Endothelial cell of umbilical vein (primary cell): Measurements from ENCODE around the gene CALML5. TPM values are rescaled to one million over a fixed set of nuclear protein-coding genes. Genes with fewer than 3 reads are reported as not detected.

ENCODE experiments used
- BruUV-seq: library from RNA; stranded (reverse); fragments of 400-500 nt; replicated peaks from 2 replicates; lab custom pipeline; 2021; lab: Mats Ljungman, UMichigan
- CTCF ChIA-PET: fragments of 300-600, 350-600 bp; sonication (Branson Sonifier 250); formaldehyde crosslinking; loops from one replicate; lab custom pipeline; 2021; ENCODE audit warnings: antibody characterized with exemption, inconsistent platforms; lab: Charles Lee
- POLR2A ChIA-PET: fragments of 300-600, 350-600 bp; sonication (Branson Sonifier 250); formaldehyde crosslinking; loops from one replicate; lab custom pipeline; 2021; ENCODE audit warnings: antibody characterized with exemption, inconsistent platforms; lab: Charles Lee
- DNase-seq: peaks from one replicate; pipeline ENCODE4 v3.0.0-alpha.2; 2011; ENCODE audit warnings: low read depth, low spot score
- FAIRE-seq: peaks from 2 replicates; lab custom pipeline; 2011; peaks lifted over from hg19 to GRCh38; lab: Jason Lieb, UNC
- H2AFZ ChIP-seq: 2 replicates; pipeline ENCODE4 v1.6.0; 2012; ENCODE audit warnings: low read depth, low read length, control low read depth, inconsistent platforms
- H3K27ac ChIP-seq: 2 replicates; pipeline ENCODE4 v1.5.1; 2011; ENCODE audit warnings: low read depth, mild to moderate bottlenecking, control low read depth, low read length, moderate library complexity; ENCODE audit not compliant: insufficient read depth
- H3K27me3 ChIP-seq, 2 experiments: 2 replicates each; pipeline versions ENCODE4 v1.6.0 to v1.6.1; 2011; ENCODE audit warnings: low read length in 2 of 2, mixed read lengths in 1 of 2; ENCODE audit not compliant: control insufficient read depth in 2 of 2, insufficient read depth in 2 of 2
- H3K36me3 ChIP-seq, 2 experiments: 2 replicates in 1 of 2; 3 replicates in 1 of 2; pipeline ENCODE4 v1.5.1; 2011; ENCODE audit warnings: low read length in 2 of 2, mild to moderate bottlenecking in 1 of 2, moderate library complexity in 1 of 2; ENCODE audit not compliant: control insufficient read depth in 2 of 2, insufficient read depth in 2 of 2; ENCODE audit errors: extremely low read depth in 1 of 2
- H3K4me1 ChIP-seq: 3 replicates; pipeline ENCODE4 v1.5.1; 2011; ENCODE audit warnings: mild to moderate bottlenecking, low read length; ENCODE audit not compliant: control insufficient read depth, insufficient read depth; ENCODE audit errors: extremely low read depth
- H3K4me2 ChIP-seq: 2 replicates; pipeline ENCODE4 v1.6.1; 2011; ENCODE audit warnings: low read length, control low read depth, mixed read lengths; ENCODE audit not compliant: insufficient read depth
- H3K4me3 ChIP-seq, 3 experiments: fragments of 200-600 bp in 1 of 3; sonication (generic), shearing (Covaris generic) in 1 of 3; replicated peaks in 1 of 3; 2 replicates each; pipeline ENCODE4 v1.5.1; 2011 to 2016; ENCODE audit warnings: control low read depth in 3 of 3, low read length in 3 of 3, mild to moderate bottlenecking in 2 of 3, inconsistent platforms in 1 of 3, low read depth in 1 of 3, moderate library complexity in 1 of 3; ENCODE audit not compliant: insufficient read depth in 1 of 3
- H3K79me2 ChIP-seq: 2 replicates; pipeline ENCODE4 v1.6.0; 2012; ENCODE audit warnings: low read length, inconsistent platforms; ENCODE audit not compliant: control insufficient read depth, insufficient read depth
- H3K9ac ChIP-seq: replicated peaks from 2 replicates; pipeline ENCODE3; 2011; ENCODE audit warnings: low read length, control low read depth; ENCODE audit not compliant: insufficient read depth; ENCODE audit errors: extremely low read depth
- H3K9me1 ChIP-seq: replicated peaks from 3 replicates; pipeline ENCODE4 v1.6.0; 2011; ENCODE audit warnings: mild to moderate bottlenecking, low read length; ENCODE audit not compliant: control insufficient read depth, insufficient read depth; ENCODE audit errors: extremely low read depth
- H3K9me3 ChIP-seq: replicated peaks from 2 replicates; pipeline ENCODE4 v1.5.1; 2012; ENCODE audit warnings: low read length, inconsistent platforms; ENCODE audit not compliant: control insufficient read depth, insufficient read depth
- H4K20me1 ChIP-seq: replicated peaks from 2 replicates; pipeline ENCODE3; 2011; ENCODE audit warnings: mild to moderate bottlenecking, low read length; ENCODE audit not compliant: control insufficient read depth, insufficient read depth; ENCODE audit errors: extremely low read depth
- EZH2 ChIP-seq: IDR thresholded peaks from 2 replicates; pipeline ENCODE4 v1.6.1; 2012; ENCODE audit warnings: borderline replicate concordance, low read depth, mild to moderate bottlenecking, moderate library complexity, low read length, inconsistent platforms; ENCODE audit not compliant: severe bottlenecking
- FOS ChIP-seq: IDR thresholded peaks from 2 replicates; pipeline ENCODE4 v1.6.1; 2011; ENCODE audit warnings: mild to moderate bottlenecking, low read length, moderate library complexity, borderline replicate concordance; ENCODE audit not compliant: insufficient read depth
- GATA2 ChIP-seq: IDR thresholded peaks from 2 replicates; pipeline ENCODE4 v1.7.0; 2011; ENCODE audit warnings: low read depth, mild to moderate bottlenecking, moderate library complexity, mixed read lengths, low read length; ENCODE audit not compliant: insufficient read length, insufficient read depth
- JUN ChIP-seq: IDR thresholded peaks from 2 replicates; pipeline ENCODE4 v1.6.1; 2011; ENCODE audit warnings: borderline replicate concordance, low read depth; ENCODE audit not compliant: insufficient read length, insufficient read depth
- MYC ChIP-seq: IDR thresholded peaks from one replicate; pipeline ENCODE4 v1.6.1; 2011; ENCODE audit warnings: mild to moderate bottlenecking, low read depth, low read length
- POLR2A ChIP-seq: IDR thresholded peaks from 2 replicates; pipeline ENCODE4 v1.6.1; 2012; ENCODE audit warnings: low read depth, mild to moderate bottlenecking, control low read depth, low read length
- POLR2AphosphoS5 ChIP-seq: IDR thresholded peaks from 2 replicates; pipeline ENCODE4 v1.6.1; 2012; ENCODE audit warnings: low read depth, mild to moderate bottlenecking, control low read depth, low read length, moderate library complexity; ENCODE audit not compliant: insufficient read depth
- dilution Hi-C: fragments of 300-500 bp; cut with MboI; formaldehyde crosslinking; loops from one replicate; pipeline ENCODE4 v1.15.0; 2019; ENCODE audit warnings: low sequenced_read_pairs; ENCODE audit not compliant: extremely low pct_ligation_motif_present
- intact Hi-C: fragments of 100-400 bp; cut with micrococcal nuclease; formaldehyde crosslinking; loops from one replicate; pipeline ENCODE4 v1.10.0; 2022
- polyA plus RNA-seq, 4 experiments: library from polyadenylated mRNA; depleted of rRNA in 3 of 4; stranded (reverse) in 3 of 4; unstranded in 1 of 4; fragments of >200 nt; gene quantifications; 2 replicates each; pipeline versions ENCODE4 v1.2.1 to v1.2.3, GENCODE V29; 2011 to 2012; ENCODE audit warnings: missing spikeins in 1 of 4
- total RNA-seq: library from RNA; stranded (reverse); gene quantifications from 2 replicates; pipeline ENCODE4 v1.2.3, GENCODE V29; 2021
- TF ChIP-seq, protein P1 (sequence below), 2 donors: IDR thresholded peaks; 1 replicate in 1 of 2; 2 replicates in 1 of 2; pipeline ENCODE4 v1.5.1; 2011; ENCODE audit warnings: low read length in 2 of 2, mild to moderate bottlenecking in 2 of 2, moderate library complexity in 2 of 2, control low read depth in 1 of 2, inconsistent platforms in 1 of 2, low read depth in 1 of 2; ENCODE audit not compliant: insufficient read depth in 1 of 2; ENCODE audit errors: extremely low read depth in 1 of 2
- TF ChIP-seq, protein P2 (sequence below): IDR thresholded peaks from 2 replicates; pipeline ENCODE4 v1.6.1; 2011; ENCODE audit not compliant: insufficient read depth, insufficient read length

The CALML5 gene
- total and polyA plus RNA-seq, 2 donors (not counting 3 experiments of a cell fraction or from before 2014, with no cell fraction given): not detected

DNA sequence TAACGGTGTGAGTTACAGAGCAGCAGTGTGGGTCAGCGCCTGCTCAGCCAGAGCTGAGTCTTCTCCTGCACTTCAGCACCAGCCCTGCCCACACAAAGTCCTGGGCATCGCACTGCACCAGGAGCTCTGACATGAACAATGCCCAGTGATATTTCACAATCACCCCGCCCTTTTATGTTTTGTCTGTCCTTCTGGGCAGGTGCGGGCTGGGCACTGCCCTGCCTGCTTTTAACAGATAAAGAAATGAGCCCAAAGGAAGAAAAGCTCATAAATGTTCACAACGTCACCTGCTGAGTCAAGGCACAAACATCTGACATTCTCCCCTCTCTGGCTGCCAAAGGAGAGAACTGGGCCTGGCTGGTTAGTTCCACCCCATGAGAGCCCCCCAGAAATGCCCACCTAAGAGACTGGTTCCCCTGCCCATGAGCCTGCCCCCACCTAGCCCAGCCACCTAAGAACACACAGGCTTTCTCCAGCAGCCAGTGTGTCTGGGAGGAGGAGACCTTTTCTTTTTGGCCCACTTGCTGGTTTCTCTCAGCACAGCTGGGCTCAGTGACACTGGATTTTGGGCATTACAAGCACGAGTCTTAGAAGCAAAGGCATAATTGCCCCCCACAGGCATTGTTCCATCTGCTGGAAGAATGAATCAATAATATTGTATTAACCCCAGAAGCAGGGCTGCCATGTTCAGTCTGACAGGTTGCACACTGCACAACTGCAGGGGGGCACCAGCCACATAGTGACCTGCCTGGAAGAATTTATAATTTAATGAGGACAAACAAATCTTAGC is 47.7 kb upstream of the CALML5 start:
- no peak overlapping the region for H2AFZ ChIP-seq

DNA sequence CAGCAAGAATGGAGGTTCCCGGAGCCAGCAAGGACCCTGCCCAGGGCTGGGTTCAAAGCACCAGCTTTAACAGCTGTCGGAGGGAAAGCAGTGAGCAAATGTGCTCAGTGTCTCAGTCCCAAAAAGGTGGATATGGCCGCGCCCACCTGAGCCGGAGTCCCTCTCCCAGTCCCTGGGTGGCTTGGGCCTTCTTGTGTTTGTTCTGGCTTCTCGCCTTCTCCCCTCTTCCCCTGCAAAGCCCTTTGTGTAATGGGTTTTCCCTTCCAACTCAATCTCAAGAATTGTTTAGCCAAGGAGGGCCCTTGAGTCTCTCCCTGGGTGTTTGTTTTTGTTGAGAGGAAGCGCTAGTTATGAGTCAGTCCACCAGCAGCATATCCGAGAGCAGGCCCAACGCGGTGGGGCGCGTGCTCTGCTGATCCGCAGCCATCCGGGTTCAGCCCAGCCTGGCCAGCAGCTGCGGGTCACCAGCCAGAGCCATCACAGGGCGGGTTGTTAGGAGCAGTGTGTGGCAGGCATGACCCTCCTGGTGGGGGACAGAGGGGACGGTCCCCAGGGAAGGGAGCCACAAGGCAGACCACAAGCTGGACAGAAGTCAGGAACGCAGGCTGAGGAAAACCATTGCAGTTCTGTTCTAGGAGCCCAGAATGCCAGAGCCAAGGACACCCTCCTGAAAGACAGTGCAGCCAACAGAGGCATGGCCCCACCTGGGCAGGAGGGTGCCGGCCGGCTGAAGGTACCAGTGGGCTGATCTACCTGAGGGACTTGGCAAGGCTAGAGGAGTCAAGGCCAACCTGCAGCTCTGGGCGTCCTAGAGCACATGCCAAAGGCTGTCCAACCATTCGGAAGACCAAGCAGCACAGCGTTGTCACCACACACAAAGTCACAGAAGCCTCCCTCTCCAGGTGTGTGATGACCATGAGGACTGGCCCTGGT is 46.7 kb upstream of the CALML5 start:
- CTCF ChIA-PET: interaction anchor here (0.6 to 5.3 kb wide), 6 partner anchors 7 to 104 kb away, joined by 3 to 49 read pairs (median 6); no protein-coding TSS in a partner anchor
- H3K4me1 ChIP-seq: peaks cover 42% of the 10 kb centered on the region
- no peaks in the 10 kb centered on the region for H3K79me2 ChIP-seq
- dilution Hi-C loops: no loop called here
- H3K27me3 ChIP-seq: no peaks in the 10 kb centered on the region
- peak; percentile 95 for DNase-seq
- TF ChIP-seq FOS (peak; percentile 74), JUN (peak; percentile 64), EZH2 (no peak), MYC (peak; percentile 87), POLR2AphosphoS5 (peak; percentile 88), POLR2A (no peak), GATA2 (peak; percentile 18)
- TF ChIP-seq, protein P1, sequence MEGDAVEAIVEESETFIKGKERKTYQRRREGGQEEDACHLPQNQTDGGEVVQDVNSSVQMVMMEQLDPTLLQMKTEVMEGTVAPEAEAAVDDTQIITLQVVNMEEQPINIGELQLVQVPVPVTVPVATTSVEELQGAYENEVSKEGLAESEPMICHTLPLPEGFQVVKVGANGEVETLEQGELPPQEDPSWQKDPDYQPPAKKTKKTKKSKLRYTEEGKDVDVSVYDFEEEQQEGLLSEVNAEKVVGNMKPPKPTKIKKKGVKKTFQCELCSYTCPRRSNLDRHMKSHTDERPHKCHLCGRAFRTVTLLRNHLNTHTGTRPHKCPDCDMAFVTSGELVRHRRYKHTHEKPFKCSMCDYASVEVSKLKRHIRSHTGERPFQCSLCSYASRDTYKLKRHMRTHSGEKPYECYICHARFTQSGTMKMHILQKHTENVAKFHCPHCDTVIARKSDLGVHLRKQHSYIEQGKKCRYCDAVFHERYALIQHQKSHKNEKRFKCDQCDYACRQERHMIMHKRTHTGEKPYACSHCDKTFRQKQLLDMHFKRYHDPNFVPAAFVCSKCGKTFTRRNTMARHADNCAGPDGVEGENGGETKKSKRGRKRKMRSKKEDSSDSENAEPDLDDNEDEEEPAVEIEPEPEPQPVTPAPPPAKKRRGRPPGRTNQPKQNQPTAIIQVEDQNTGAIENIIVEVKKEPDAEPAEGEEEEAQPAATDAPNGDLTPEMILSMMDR (IDR thresholded peaks at IDR 0.05; ENCODE audit: extremely low read depth in 1 of 2, insufficient read depth in 1 of 2, low read depth in 1 of 2, low read length in 2 of 2): no peak
- TF ChIP-seq, protein P2, sequence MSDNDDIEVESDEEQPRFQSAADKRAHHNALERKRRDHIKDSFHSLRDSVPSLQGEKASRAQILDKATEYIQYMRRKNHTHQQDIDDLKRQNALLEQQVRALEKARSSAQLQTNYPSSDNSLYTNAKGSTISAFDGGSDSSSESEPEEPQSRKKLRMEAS: no peak
- H3K4me3 ChIP-seq: no peak overlapping the region
- POLR2A ChIA-PET: interaction anchor here (1.3 kb wide), 1 partner anchor 100 kb away, joined by 3 read pairs; no protein-coding TSS in a partner anchor
- no peaks in the 10 kb centered on the region for H4K20me1 ChIP-seq
- intact Hi-C loops: loop anchor here (1.0 to 5.0 kb wide), 2 partner anchors 100 to 1176 kb away; no protein-coding TSS in a partner anchor
- H3K4me2 ChIP-seq: peak overlapping the region; percentile 5
- H3K9me3 ChIP-seq: no peaks in the 10 kb centered on the region
- no peaks in the 10 kb centered on the region for H3K36me3 ChIP-seq
- FAIRE-seq: peak; percentile 90
- BruUV-seq: no TSS peak
- peak overlapping the region; percentile 14 for H2AFZ ChIP-seq
- peak overlapping the region; percentile 93 for H3K27ac ChIP-seq
- no peaks in the 10 kb centered on the region for H3K9me1 ChIP-seq
- H3K9ac ChIP-seq: peak overlapping the region; percentile 33

More for the DNA sequence above, 47.7 kb upstream of the CALML5 start:
- peak overlapping the region in 1 of 3 experiments; percentile 6 for H3K4me3 ChIP-seq
- H4K20me1 ChIP-seq: no peaks in the 10 kb centered on the region
- no peaks in the 10 kb centered on the region for H3K27me3 ChIP-seq
- peak overlapping the region; percentile 93 for H3K27ac ChIP-seq
- intact Hi-C loops (loop anchor here (1.0 to 5.0 kb wide), 2 partner anchors 101 to 1175 kb away; no protein-coding TSS in a partner anchor), dilution Hi-C loops (no loop called here)
- H3K79me2 ChIP-seq: no peaks in the 10 kb centered on the region
- peak; percentile 78 for FAIRE-seq
- H3K4me2 ChIP-seq: peak overlapping the region; percentile 65
- H3K9ac ChIP-seq: peak overlapping the region; percentile 57
- POLR2A ChIA-PET: interaction anchor here (1.3 kb wide), 1 partner anchor 101 kb away, joined by 3 read pairs; no protein-coding TSS in a partner anchor
- DNase-seq: peak; percentile 63
- H3K36me3 ChIP-seq: no peaks in the 10 kb centered on the region
- CTCF ChIA-PET: interaction anchor here (0.6 to 5.3 kb wide), 7 partner anchors 8 to 105 kb away, joined by 3 to 49 read pairs (median 6); no protein-coding TSS in a partner anchor
- no peaks in the 10 kb centered on the region for H3K9me1 ChIP-seq
- peak; percentile 39 for TF ChIP-seq GATA2
- TF ChIP-seq MYC: no peak
- TF ChIP-seq EZH2: no peak
- H3K9me3 ChIP-seq: no peaks in the 10 kb centered on the region
- TSS peak; percentile 41 for BruUV-seq
- peaks cover 42% of the 10 kb centered on the region for H3K4me1 ChIP-seq
